WTC11 (cell line): Measurements from ENCODE around the gene AIG1. TPM values are rescaled to one million over a fixed set of nuclear protein-coding genes. Genes with fewer than 3 reads are reported as not detected.

Source experiments
- ATAC-seq: fragments of 200-7000 bp; cut with Tn5 transposase; 2 replicates; pipeline ENCODE4 v1.10.0; 2021; ENCODE audit warnings: mild to moderate bottlenecking, moderate library complexity
- CTCF ChIA-PET: fragments of 300-600 bp; sonication (Branson Sonifier 250); formaldehyde crosslinking; loops from one replicate; lab custom pipeline; 2021; ENCODE audit warnings: antibody characterized with exemption; lab: Charles Lee
- POLR2A ChIA-PET: fragments of 350-600 bp; sonication (Branson Sonifier 250); formaldehyde crosslinking; loops from one replicate; lab custom pipeline; 2021; ENCODE audit warnings: antibody characterized with exemption; lab: Charles Lee
- DNase-seq: peaks from one replicate; pipeline ENCODE4 v3.0.0; 2021; ENCODE audit warnings: low spot score
- H3K27ac Mint-ChIP-seq: 2 replicates; pipeline ENCODE4 v1.8.0; 2021; ENCODE audit warnings: mixed read lengths
- H3K27me3 Mint-ChIP-seq: 2 replicates; pipeline ENCODE4 v1.8.0; 2021; ENCODE audit warnings: low read depth, mild to moderate bottlenecking, moderate library complexity, mixed read lengths
- H3K36me3 Mint-ChIP-seq: 2 replicates; pipeline ENCODE4 v1.8.0; 2021; ENCODE audit warnings: mixed read lengths
- H3K4me1 Mint-ChIP-seq: 2 replicates; pipeline ENCODE4 v1.8.0; 2022; ENCODE audit warnings: mixed read lengths
- H3K4me3 Mint-ChIP-seq: 2 replicates; pipeline ENCODE4 v1.8.0; 2021; ENCODE audit warnings: mild to moderate bottlenecking, moderate library complexity, mixed read lengths
- H3K9me3 Mint-ChIP-seq: 2 replicates; pipeline ENCODE4 v1.8.0; 2021; ENCODE audit warnings: mixed read lengths
- CBFB ChIP-seq: sonication (generic); formaldehyde crosslinking; IDR thresholded peaks from 2 replicates; pipeline ENCODE4 v1.8.1; 2022; ENCODE audit warnings: mild to moderate bottlenecking, low read depth, missing genetic modification reagents
- CREB1 ChIP-seq: sonication (generic); formaldehyde crosslinking; IDR thresholded peaks from 2 replicates; pipeline ENCODE4 v1.8.0; 2023; ENCODE audit warnings: mild to moderate bottlenecking, missing genetic modification reagents
- KAT7 ChIP-seq: sonication (generic); formaldehyde crosslinking; IDR thresholded peaks from 2 replicates; pipeline ENCODE4 v1.8.1; 2023; ENCODE audit warnings: missing genetic modification reagents, mild to moderate bottlenecking, borderline replicate concordance
- NFATC4 ChIP-seq: fragments of 250-450 bp; sonication (Bioruptor Pico); IDR thresholded peaks from 2 replicates; pipeline ENCODE4 v1.9.0; 2021; ENCODE audit warnings: mild to moderate bottlenecking
- NFE2L1 ChIP-seq: sonication (generic); formaldehyde crosslinking; IDR thresholded peaks from 2 replicates; pipeline ENCODE4 v1.8.1; 2023; ENCODE audit warnings: missing genetic modification reagents
- NR1H2 ChIP-seq: sonication (generic); formaldehyde crosslinking; IDR thresholded peaks from 2 replicates; pipeline ENCODE4 v1.9.0; 2021; ENCODE audit warnings: mild to moderate bottlenecking, moderate library complexity, missing genetic modification reagents
- SOX15 ChIP-seq: fragments of 250-450 bp; sonication (Bioruptor Pico); IDR thresholded peaks from 2 replicates; pipeline ENCODE4 v1.9.0; 2021; ENCODE audit warnings: mild to moderate bottlenecking
- ZNF138 ChIP-seq: sonication (generic); formaldehyde crosslinking; conservative IDR thresholded peaks from 2 replicates; pipeline ENCODE4 v1.8.1; 2022; ENCODE audit warnings: mild to moderate bottlenecking, moderate library complexity, missing genetic modification reagents
- ZNF396 ChIP-seq: fragments of 250-450 bp; sonication (Bioruptor Pico); IDR thresholded peaks from 2 replicates; pipeline ENCODE4 v1.8.0; 2021; ENCODE audit warnings: mild to moderate bottlenecking, moderate library complexity, borderline replicate concordance
- ZNF423 ChIP-seq: fragments of 250-450 bp; sonication (Bioruptor Pico); IDR thresholded peaks from 2 replicates; pipeline ENCODE4 v2.1.2; 2022; ENCODE audit warnings: mild to moderate bottlenecking, moderate library complexity
- total RNA-seq: library from RNA; stranded (reverse); gene quantifications from 3 replicates; pipeline ENCODE4 v1.2.3, GENCODE V29; 2021
- TF ChIP-seq, protein P1 (sequence below): sonication (generic); formaldehyde crosslinking; IDR thresholded peaks from 2 replicates; pipeline ENCODE4 v1.8.1; 2023; ENCODE audit warnings: mild to moderate bottlenecking, missing genetic modification reagents, moderate library complexity
- TF ChIP-seq, protein P2 (sequence below): fragments of 250-450 bp; sonication (Bioruptor Pico); IDR thresholded peaks from 2 replicates; pipeline ENCODE4 v1.9.0; 2021; ENCODE audit warnings: moderate library complexity, mild to moderate bottlenecking, inconsistent platforms, borderline replicate concordance
- TF ChIP-seq, protein P3 (sequence below): sonication (generic); formaldehyde crosslinking; IDR thresholded peaks from 2 replicates; pipeline ENCODE4 v1.8.0; 2023; ENCODE audit warnings: missing genetic modification reagents
- TF ChIP-seq, protein P4 (sequence below): fragments of 250-450 bp; sonication (Bioruptor Pico); IDR thresholded peaks from 2 replicates; pipeline ENCODE4 v1.9.0; 2021; ENCODE audit warnings: mild to moderate bottlenecking
- TF ChIP-seq, protein P5 (sequence below): sonication (generic); formaldehyde crosslinking; IDR thresholded peaks from 2 replicates; pipeline ENCODE4 v1.8.1; 2023; ENCODE audit warnings: mild to moderate bottlenecking, missing genetic modification reagents, borderline replicate concordance
- TF ChIP-seq, protein P6 (sequence below): sonication (generic); formaldehyde crosslinking; IDR thresholded peaks from 2 replicates; pipeline ENCODE4 v1.8.0; 2023; ENCODE audit warnings: mild to moderate bottlenecking, missing genetic modification reagents
- TF ChIP-seq, protein P7 (sequence below): sonication (generic); formaldehyde crosslinking; IDR thresholded peaks from 2 replicates; pipeline ENCODE4 v1.8.1; 2022; ENCODE audit warnings: missing genetic modification reagents, borderline replicate concordance

Gene AIG1
- total RNA-seq, 1 experiment from 2014 or later: 38.8 TPM

DNA sequence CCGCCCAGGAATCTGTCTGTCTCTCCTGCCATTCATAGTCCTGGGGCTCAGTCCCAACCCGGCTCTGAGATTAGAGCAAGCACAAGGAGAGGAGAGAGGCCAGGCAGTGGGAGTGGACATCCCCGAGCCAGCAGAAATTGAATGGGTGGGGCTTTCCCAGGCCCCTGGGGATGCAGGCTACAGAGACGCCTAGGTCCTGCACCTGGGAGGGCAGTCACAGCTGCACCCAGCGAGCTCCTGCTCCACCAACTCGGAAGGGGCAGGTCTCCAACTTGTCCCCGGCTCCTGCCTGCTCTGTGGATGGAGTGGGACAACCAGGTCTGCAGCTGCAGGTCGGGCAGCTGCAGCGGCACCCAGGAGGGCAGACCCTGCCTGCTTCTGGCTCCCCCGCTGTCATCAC lies 11.1 kb upstream of the AIG1 start:
- H3K9me3 Mint-ChIP-seq: peaks cover 30% of the 10 kb centered on the region
- no peak for DNase-seq
- POLR2A ChIA-PET: no interaction called here
- TF ChIP-seq NR1H2 (CRISPR knock-in tag) (no peak), SOX15 (CRISPR knock-in tag) (no peak), ZNF396 (no peak)
- TF ChIP-seq, protein P1, sequence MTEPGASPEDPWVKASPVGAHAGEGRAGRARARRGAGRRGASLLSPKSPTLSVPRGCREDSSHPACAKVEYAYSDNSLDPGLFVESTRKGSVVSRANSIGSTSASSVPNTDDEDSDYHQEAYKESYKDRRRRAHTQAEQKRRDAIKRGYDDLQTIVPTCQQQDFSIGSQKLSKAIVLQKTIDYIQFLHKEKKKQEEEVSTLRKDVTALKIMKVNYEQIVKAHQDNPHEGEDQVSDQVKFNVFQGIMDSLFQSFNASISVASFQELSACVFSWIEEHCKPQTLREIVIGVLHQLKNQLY (CRISPR knock-in tag): no peak
- TF ChIP-seq, protein P2, sequence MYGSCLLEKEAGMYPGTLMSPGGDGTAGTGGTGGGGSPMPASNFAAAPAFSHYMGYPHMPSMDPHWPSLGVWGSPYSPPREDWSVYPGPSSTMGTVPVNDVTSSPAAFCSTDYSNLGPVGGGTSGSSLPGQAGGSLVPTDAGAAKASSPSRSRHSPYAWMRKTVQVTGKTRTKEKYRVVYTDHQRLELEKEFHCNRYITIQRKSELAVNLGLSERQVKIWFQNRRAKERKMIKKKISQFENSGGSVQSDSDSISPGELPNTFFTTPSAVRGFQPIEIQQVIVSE (CRISPR knock-in tag): no peak
- TF ChIP-seq, all 79 proteins: peak for 0
- ATAC-seq: no peak
- no peaks in the 10 kb centered on the region for H3K27me3 Mint-ChIP-seq
- H3K27ac Mint-ChIP-seq: no peak overlapping the region
- H3K36me3 Mint-ChIP-seq: peaks cover 9% of the 10 kb centered on the region
- H3K4me1 Mint-ChIP-seq: peaks cover 3% of the 10 kb centered on the region
- CTCF ChIA-PET: interaction anchor here (1.0 kb wide), 1 partner anchor 288 kb away, joined by 4 read pairs; no protein-coding TSS in a partner anchor
- H3K4me3 Mint-ChIP-seq: no peak overlapping the region

DNA sequence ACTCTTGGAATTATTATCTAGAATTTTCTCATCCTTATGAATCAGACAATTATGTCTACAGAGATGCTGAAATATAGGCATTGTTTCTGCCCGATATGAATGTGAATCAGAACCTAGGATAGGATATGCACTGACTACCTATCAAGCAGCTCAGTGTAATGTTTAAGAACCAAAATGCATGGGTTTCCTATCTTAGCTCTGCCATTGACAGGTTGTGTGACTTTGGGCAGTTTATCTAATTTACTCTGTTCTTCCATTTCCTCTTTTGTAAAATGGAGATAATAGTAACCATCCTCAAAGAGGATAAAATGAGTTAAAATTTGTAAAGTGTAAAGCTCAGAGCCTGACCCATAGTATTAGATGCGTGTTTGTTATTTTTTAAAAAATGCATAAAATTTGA lies 10.2 kb upstream of the AIG1 start:
- Mint-ChIP-seq H3K27me3 (no peaks in the 10 kb centered on the region), H3K36me3 (peaks cover 9% of the 10 kb centered on the region), H3K4me3 (no peak overlapping the region), H3K27ac (no peak overlapping the region), H3K4me1 (peaks cover 8% of the 10 kb centered on the region), H3K9me3 (peaks cover 30% of the 10 kb centered on the region)
- TF ChIP-seq, protein P3, sequence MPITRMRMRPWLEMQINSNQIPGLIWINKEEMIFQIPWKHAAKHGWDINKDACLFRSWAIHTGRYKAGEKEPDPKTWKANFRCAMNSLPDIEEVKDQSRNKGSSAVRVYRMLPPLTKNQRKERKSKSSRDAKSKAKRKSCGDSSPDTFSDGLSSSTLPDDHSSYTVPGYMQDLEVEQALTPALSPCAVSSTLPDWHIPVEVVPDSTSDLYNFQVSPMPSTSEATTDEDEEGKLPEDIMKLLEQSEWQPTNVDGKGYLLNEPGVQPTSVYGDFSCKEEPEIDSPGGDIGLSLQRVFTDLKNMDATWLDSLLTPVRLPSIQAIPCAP (CRISPR knock-in tag): no peak
- TF ChIP-seq ZNF423 (CRISPR knock-in tag) (no peak), NFE2L1 (CRISPR knock-in tag) (no peak), CREB1 (no peak), KAT7 (CRISPR knock-in tag) (no peak), NFATC4 (CRISPR knock-in tag) (no peak), CBFB (CRISPR knock-in tag) (no peak), ZNF138 (CRISPR knock-in tag) (no peak)
- TF ChIP-seq, protein P4, sequence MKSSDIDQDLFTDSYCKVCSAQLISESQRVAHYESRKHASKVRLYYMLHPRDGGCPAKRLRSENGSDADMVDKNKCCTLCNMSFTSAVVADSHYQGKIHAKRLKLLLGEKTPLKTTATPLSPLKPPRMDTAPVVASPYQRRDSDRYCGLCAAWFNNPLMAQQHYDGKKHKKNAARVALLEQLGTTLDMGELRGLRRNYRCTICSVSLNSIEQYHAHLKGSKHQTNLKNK (CRISPR knock-in tag): no peak
- TF ChIP-seq, protein P5, sequence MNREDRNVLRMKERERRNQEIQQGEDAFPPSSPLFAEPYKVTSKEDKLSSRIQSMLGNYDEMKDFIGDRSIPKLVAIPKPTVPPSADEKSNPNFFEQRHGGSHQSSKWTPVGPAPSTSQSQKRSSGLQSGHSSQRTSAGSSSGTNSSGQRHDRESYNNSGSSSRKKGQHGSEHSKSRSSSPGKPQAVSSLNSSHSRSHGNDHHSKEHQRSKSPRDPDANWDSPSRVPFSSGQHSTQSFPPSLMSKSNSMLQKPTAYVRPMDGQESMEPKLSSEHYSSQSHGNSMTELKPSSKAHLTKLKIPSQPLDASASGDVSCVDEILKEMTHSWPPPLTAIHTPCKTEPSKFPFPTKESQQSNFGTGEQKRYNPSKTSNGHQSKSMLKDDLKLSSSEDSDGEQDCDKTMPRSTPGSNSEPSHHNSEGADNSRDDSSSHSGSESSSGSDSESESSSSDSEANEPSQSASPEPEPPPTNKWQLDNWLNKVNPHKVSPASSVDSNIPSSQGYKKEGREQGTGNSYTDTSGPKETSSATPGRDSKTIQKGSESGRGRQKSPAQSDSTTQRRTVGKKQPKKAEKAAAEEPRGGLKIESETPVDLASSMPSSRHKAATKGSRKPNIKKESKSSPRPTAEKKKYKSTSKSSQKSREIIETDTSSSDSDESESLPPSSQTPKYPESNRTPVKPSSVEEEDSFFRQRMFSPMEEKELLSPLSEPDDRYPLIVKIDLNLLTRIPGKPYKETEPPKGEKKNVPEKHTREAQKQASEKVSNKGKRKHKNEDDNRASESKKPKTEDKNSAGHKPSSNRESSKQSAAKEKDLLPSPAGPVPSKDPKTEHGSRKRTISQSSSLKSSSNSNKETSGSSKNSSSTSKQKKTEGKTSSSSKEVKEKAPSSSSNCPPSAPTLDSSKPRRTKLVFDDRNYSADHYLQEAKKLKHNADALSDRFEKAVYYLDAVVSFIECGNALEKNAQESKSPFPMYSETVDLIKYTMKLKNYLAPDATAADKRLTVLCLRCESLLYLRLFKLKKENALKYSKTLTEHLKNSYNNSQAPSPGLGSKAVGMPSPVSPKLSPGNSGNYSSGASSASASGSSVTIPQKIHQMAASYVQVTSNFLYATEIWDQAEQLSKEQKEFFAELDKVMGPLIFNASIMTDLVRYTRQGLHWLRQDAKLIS (CRISPR knock-in tag): no peak
- TF ChIP-seq, protein P6, sequence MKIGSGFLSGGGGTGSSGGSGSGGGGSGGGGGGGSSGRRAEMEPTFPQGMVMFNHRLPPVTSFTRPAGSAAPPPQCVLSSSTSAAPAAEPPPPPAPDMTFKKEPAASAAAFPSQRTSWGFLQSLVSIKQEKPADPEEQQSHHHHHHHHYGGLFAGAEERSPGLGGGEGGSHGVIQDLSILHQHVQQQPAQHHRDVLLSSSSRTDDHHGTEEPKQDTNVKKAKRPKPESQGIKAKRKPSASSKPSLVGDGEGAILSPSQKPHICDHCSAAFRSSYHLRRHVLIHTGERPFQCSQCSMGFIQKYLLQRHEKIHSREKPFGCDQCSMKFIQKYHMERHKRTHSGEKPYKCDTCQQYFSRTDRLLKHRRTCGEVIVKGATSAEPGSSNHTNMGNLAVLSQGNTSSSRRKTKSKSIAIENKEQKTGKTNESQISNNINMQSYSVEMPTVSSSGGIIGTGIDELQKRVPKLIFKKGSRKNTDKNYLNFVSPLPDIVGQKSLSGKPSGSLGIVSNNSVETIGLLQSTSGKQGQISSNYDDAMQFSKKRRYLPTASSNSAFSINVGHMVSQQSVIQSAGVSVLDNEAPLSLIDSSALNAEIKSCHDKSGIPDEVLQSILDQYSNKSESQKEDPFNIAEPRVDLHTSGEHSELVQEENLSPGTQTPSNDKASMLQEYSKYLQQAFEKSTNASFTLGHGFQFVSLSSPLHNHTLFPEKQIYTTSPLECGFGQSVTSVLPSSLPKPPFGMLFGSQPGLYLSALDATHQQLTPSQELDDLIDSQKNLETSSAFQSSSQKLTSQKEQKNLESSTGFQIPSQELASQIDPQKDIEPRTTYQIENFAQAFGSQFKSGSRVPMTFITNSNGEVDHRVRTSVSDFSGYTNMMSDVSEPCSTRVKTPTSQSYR: no peak
- TF ChIP-seq, protein P7, sequence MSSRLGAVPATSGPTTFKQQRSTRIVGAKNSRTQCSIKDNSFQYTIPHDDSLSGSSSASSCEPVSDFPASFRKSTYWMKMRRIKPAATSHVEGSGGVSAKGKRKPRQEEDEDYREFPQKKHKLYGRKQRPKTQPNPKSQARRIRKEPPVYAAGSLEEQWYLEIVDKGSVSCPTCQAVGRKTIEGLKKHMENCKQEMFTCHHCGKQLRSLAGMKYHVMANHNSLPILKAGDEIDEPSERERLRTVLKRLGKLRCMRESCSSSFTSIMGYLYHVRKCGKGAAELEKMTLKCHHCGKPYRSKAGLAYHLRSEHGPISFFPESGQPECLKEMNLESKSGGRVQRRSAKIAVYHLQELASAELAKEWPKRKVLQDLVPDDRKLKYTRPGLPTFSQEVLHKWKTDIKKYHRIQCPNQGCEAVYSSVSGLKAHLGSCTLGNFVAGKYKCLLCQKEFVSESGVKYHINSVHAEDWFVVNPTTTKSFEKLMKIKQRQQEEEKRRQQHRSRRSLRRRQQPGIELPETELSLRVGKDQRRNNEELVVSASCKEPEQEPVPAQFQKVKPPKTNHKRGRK: no peak
- DNase-seq: no peak
- no peak for ATAC-seq
- POLR2A ChIA-PET: no interaction called here
- CTCF ChIA-PET: interaction anchor here (1.0 kb wide), 1 partner anchor 287 kb away, joined by 4 read pairs; no protein-coding TSS in a partner anchor
